ENCODE data around the gene DHX35.

The DHX35 gene

DNA sequence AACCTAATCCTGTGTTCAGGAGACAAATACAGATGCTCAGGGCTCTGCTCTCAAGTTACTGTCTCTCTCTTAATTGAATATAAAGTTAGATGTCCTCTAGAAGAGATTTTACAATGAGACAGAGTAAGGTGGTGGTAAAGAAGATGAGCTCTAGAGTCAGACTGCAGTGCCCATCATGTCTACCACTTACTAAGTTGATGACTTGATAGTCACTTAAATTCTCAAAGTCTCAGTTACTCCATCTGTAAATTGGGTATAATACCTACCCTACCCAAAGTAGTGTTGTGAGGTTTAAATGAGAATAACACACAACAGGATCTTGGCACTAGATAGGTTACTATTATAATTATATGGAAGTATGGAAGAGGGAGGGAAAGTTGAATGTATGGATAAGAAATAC is 1.6 kb downstream of the DHX35 start:
- no peak overlapping the region for H3K4me3 ChIP-seq (ENCODE audit: insufficient read length, low read depth)
- no peaks in the 10 kb centered on the region for H3K27me3 ChIP-seq (ENCODE audit: insufficient read depth, insufficient read length)
- no peaks in the 10 kb centered on the region for H3K4me1 ChIP-seq (ENCODE audit: insufficient read depth, insufficient read length)
- H3K9ac ChIP-seq (ENCODE audit: insufficient read length, low read depth) = no peak overlapping the region
- H3K9me3 ChIP-seq (ENCODE audit: insufficient read depth, low read length) = no peaks in the 10 kb centered on the region
- peaks cover 31% of the 10 kb centered on the region for H3K36me3 ChIP-seq (ENCODE audit: insufficient read depth, insufficient read length, low read length)
- TF ChIP-seq YY1 (IDR thresholded peaks at IDR 0.05; ENCODE audit: insufficient read depth, insufficient read length) = no peak
- no peak for TF ChIP-seq ZNF274 (IDR thresholded peaks at IDR 0.05; ENCODE audit: low read depth, low read length)
- no peak for TF ChIP-seq SUZ12 (IDR thresholded peaks at IDR 0.05; ENCODE audit: extremely low read depth, insufficient read depth, insufficient read length)
- no peak for DNase-seq (ENCODE audit: low read depth, low spot score)

DNA sequence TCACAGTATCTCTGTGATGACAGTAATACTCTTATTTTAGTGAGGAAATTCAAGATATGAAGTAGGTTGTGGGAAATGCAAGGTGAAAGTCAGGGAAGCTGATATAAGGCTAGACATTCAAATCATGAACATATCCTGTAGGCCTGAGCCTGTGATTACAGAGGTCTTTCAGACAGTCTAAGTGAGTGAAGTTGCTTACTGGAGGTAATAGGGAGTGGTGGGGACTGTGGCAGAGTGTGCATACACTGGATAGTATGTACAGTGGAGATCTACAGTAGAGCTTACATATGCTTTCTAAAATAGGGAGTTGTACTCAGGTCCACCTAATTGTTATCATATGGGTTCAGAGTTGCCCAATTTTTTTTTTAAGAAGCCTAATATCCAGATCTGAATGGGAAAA is 3.1 kb downstream of the DHX35 start:
- no peaks in the 10 kb centered on the region for H3K9me3 ChIP-seq (ENCODE audit: insufficient read depth, low read length)
- no peak for DNase-seq (ENCODE audit: low read depth, low spot score)
- H3K36me3 ChIP-seq (ENCODE audit: insufficient read depth, insufficient read length, low read length) = peaks cover 43% of the 10 kb centered on the region
- TF ChIP-seq YY1 (IDR thresholded peaks at IDR 0.05; ENCODE audit: insufficient read depth, insufficient read length) = no peak
- TF ChIP-seq SUZ12 (IDR thresholded peaks at IDR 0.05; ENCODE audit: extremely low read depth, insufficient read depth, insufficient read length) = no peak
- TF ChIP-seq ZNF274 (IDR thresholded peaks at IDR 0.05; ENCODE audit: low read depth, low read length) = no peak
- H3K4me3 ChIP-seq (ENCODE audit: insufficient read length, low read depth) = no peak overlapping the region
- H3K9ac ChIP-seq (ENCODE audit: insufficient read length, low read depth) = no peak overlapping the region
- H3K4me1 ChIP-seq (ENCODE audit: insufficient read depth, insufficient read length) = no peaks in the 10 kb centered on the region
- H3K27me3 ChIP-seq (ENCODE audit: insufficient read depth, insufficient read length) = no peaks in the 10 kb centered on the region

DNA sequence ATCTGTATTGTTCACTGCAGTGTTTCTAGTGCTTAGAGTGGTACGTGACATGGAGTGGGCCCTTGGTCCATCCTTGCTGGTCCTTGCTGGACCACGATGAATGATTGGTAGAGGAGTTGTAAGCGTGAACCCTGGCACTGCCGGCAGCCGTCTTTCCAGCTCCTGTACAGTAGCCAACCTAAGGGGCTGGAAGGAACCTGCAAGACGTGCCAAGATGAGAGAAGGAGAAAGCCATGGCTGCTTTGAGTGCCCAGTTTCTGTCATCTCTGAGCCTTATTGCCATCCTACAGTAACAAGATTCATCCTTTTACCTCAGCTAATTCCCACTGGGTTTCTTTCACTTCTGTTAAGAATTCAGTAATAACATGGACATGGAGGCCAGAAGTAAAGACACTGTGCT is 5.9 kb downstream of the DHX35 start:
- no peak for TF ChIP-seq YY1 (IDR thresholded peaks at IDR 0.05; ENCODE audit: insufficient read depth, insufficient read length)
- TF ChIP-seq ZNF274 (IDR thresholded peaks at IDR 0.05; ENCODE audit: low read depth, low read length) = no peak
- TF ChIP-seq SUZ12 (IDR thresholded peaks at IDR 0.05; ENCODE audit: extremely low read depth, insufficient read depth, insufficient read length) = no peak
- Histone ChIP-seq H3K36me3 (ENCODE audit: insufficient read depth, insufficient read length, low read length) (peaks cover 52% of the 10 kb centered on the region), H3K27me3 (ENCODE audit: insufficient read depth, insufficient read length) (no peaks in the 10 kb centered on the region), H3K9me3 (ENCODE audit: insufficient read depth, low read length) (no peaks in the 10 kb centered on the region), H3K9ac (ENCODE audit: insufficient read length, low read depth) (no peak overlapping the region), H3K4me1 (ENCODE audit: insufficient read depth, insufficient read length) (no peaks in the 10 kb centered on the region), H3K4me3 (ENCODE audit: insufficient read length, low read depth) (no peak overlapping the region)
- no peak for DNase-seq (ENCODE audit: low read depth, low spot score)

DNA sequence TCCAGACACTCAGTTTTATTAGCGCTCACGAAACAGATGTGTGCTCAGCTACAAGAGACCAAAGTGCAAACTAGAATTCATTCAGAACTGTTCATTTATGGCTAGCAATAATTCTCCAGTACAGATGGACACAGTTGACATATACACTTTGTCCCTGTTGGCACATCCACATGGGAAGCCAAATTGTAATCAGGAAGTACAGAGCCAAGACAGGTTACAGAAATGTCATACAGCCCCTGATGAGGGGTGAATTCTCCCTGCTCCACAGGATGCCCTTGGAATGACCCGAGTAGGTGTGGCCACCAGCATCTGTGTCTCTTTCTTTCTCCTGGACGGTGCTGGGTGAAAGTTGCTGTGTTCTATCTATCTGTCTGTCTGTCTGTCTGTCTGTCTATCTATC is 7.6 kb downstream of the DHX35 start:
- Histone ChIP-seq H3K4me1 (ENCODE audit: insufficient read depth, insufficient read length) (no peaks in the 10 kb centered on the region), H3K9me3 (ENCODE audit: insufficient read depth, low read length) (no peaks in the 10 kb centered on the region), H3K4me3 (ENCODE audit: insufficient read length, low read depth) (no peak overlapping the region), H3K27me3 (ENCODE audit: insufficient read depth, insufficient read length) (no peaks in the 10 kb centered on the region), H3K9ac (ENCODE audit: insufficient read length, low read depth) (no peak overlapping the region), H3K36me3 (ENCODE audit: insufficient read depth, insufficient read length, low read length) (peaks cover 65% of the 10 kb centered on the region)
- no peak for DNase-seq (ENCODE audit: low read depth, low spot score)
- TF ChIP-seq ZNF274 (IDR thresholded peaks at IDR 0.05; ENCODE audit: low read depth, low read length) (no peak), SUZ12 (IDR thresholded peaks at IDR 0.05; ENCODE audit: extremely low read depth, insufficient read depth, insufficient read length) (no peak), YY1 (IDR thresholded peaks at IDR 0.05; ENCODE audit: insufficient read depth, insufficient read length) (no peak)

DNA sequence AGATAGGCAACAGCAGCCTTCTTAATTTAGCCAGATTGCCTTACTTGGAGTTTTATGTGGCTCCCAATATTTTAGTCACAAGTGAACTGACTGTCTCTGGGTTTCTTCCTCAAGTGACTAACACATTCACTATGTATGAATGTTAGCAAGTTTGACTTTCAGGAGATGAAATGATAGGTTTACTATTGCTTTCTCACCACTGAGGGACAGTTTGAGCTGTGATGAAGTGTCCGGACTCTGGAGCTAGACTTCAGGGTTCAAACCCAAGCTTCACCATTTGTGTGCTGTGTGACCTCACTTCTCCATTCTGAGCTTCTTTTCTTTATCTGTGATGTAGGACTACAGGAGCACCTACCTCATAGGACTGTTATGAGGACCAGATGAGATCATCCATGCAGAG is 8.2 kb downstream of the DHX35 start:
- peaks cover 65% of the 10 kb centered on the region for H3K36me3 ChIP-seq (ENCODE audit: insufficient read depth, insufficient read length, low read length)
- H3K27me3 ChIP-seq (ENCODE audit: insufficient read depth, insufficient read length) = no peaks in the 10 kb centered on the region
- H3K4me3 ChIP-seq (ENCODE audit: insufficient read length, low read depth) = no peak overlapping the region
- H3K4me1 ChIP-seq (ENCODE audit: insufficient read depth, insufficient read length) = no peaks in the 10 kb centered on the region
- TF ChIP-seq SUZ12 (IDR thresholded peaks at IDR 0.05; ENCODE audit: extremely low read depth, insufficient read depth, insufficient read length) = no peak
- TF ChIP-seq YY1 (IDR thresholded peaks at IDR 0.05; ENCODE audit: insufficient read depth, insufficient read length) = no peak
- no peak overlapping the region for H3K9ac ChIP-seq (ENCODE audit: insufficient read length, low read depth)
- H3K9me3 ChIP-seq (ENCODE audit: insufficient read depth, low read length) = no peaks in the 10 kb centered on the region
- DNase-seq (ENCODE audit: low read depth, low spot score) = no peak

DNA sequence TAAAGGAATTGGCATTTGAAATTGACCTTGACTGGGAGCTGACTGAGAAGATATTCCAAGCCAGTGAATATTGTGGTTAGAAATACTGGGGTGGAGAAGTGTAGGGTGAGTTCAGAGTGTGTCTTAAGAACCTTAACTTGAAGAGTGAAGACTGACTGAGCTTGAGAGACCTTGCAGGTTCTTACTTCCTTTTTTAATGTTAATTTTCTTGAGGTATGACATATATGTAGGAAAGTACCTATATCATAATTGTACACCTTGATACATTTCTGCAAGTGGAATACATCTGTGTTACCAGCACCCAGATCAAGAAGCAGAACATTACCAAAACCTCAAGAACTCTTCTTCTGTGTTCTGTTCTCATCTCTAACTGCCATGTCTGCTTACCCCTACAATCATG is 11.0 kb downstream of the DHX35 start:
- TF ChIP-seq SUZ12 (IDR thresholded peaks at IDR 0.05; ENCODE audit: extremely low read depth, insufficient read depth, insufficient read length) (no peak), ZNF274 (IDR thresholded peaks at IDR 0.05; ENCODE audit: low read depth, low read length) (no peak), YY1 (IDR thresholded peaks at IDR 0.05; ENCODE audit: insufficient read depth, insufficient read length) (no peak)
- Histone ChIP-seq H3K9me3 (ENCODE audit: insufficient read depth, low read length) (no peaks in the 10 kb centered on the region), H3K9ac (ENCODE audit: insufficient read length, low read depth) (no peak overlapping the region), H3K27me3 (ENCODE audit: insufficient read depth, insufficient read length) (no peaks in the 10 kb centered on the region), H3K4me1 (ENCODE audit: insufficient read depth, insufficient read length) (no peaks in the 10 kb centered on the region), H3K36me3 (ENCODE audit: insufficient read depth, insufficient read length, low read length) (peaks cover 58% of the 10 kb centered on the region), H3K4me3 (ENCODE audit: insufficient read length, low read depth) (no peak overlapping the region)
- DNase-seq (ENCODE audit: low read depth, low spot score) = no peak

DNA sequence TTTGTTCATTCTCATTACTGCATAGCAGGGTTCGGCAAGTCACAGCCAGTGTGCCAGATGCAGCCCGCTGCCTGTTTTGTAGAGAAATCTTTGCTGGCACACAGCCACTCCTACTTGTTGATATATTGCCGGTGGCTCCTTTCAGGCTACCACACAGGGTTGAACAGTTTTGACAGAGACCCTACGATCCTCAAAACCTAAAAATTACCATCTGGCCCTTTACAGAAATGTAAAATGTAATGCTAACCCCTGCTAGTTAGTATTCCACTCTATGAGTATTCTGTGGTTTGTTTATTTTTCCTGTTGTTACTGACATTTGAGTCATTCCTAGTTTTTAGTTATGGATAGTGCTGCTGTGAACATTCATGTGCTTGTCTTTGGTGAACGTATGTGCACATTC is 11.5 kb downstream of the DHX35 start:
- DNase-seq (ENCODE audit: low read depth, low spot score) = no peak
- Histone ChIP-seq H3K4me3 (ENCODE audit: insufficient read length, low read depth) (no peak overlapping the region), H3K9me3 (ENCODE audit: insufficient read depth, low read length) (no peaks in the 10 kb centered on the region), H3K4me1 (ENCODE audit: insufficient read depth, insufficient read length) (no peaks in the 10 kb centered on the region), H3K27me3 (ENCODE audit: insufficient read depth, insufficient read length) (no peaks in the 10 kb centered on the region), H3K9ac (ENCODE audit: insufficient read length, low read depth) (no peak overlapping the region), H3K36me3 (ENCODE audit: insufficient read depth, insufficient read length, low read length) (peaks cover 57% of the 10 kb centered on the region)
- TF ChIP-seq ZNF274 (IDR thresholded peaks at IDR 0.05; ENCODE audit: low read depth, low read length) (no peak), YY1 (IDR thresholded peaks at IDR 0.05; ENCODE audit: insufficient read depth, insufficient read length) (no peak), SUZ12 (IDR thresholded peaks at IDR 0.05; ENCODE audit: extremely low read depth, insufficient read depth, insufficient read length) (no peak)
